GM23338 (cell line): ENCODE data around the gene U2SURP. TPM values are rescaled to one million over a fixed set of nuclear protein-coding genes. Genes with fewer than 3 reads are reported as not detected.

ENCODE experiments used
- ATAC-seq: fragments of 200-7000 bp; cut with Tn5 transposase; 3 replicates; pipeline ENCODE4 v1.9.1; 2020
- DNase-seq: peaks from one replicate; pipeline ENCODE4 v3.0.0-alpha.2; 2015; ENCODE audit warnings: low spot score
- H2AFZ ChIP-seq: fragments of 200-600 bp; sonication (generic); 2 replicates; pipeline ENCODE4 v1.8.0; 2016; ENCODE audit warnings: antibody characterized with exemption, mild to moderate bottlenecking, moderate library complexity
- H3F3A ChIP-seq: fragments of 200-600 bp; sonication (generic); replicated peaks from 2 replicates; pipeline ENCODE4 v1.8.0; 2017; ENCODE audit warnings: antibody characterized with exemption, mixed run types, low read depth
- H3K27ac ChIP-seq: fragments of 200-600 bp; sonication (generic); 2 replicates; pipeline ENCODE4 v1.6.1; 2016; ENCODE audit warnings: low read depth
- H3K27me3 ChIP-seq: fragments of 200-600 bp; sonication (generic); 2 replicates; pipeline ENCODE4 v1.8.0; 2016; ENCODE audit warnings: mild to moderate bottlenecking, mixed run types, moderate library complexity; ENCODE audit not compliant: insufficient read depth
- H3K36me3 ChIP-seq: fragments of 200-600 bp; sonication (generic); 2 replicates; pipeline ENCODE4 v1.8.0; 2016; ENCODE audit warnings: mild to moderate bottlenecking; ENCODE audit not compliant: insufficient read depth
- H3K4me1 ChIP-seq: fragments of 200-600 bp; sonication (generic); 2 replicates; pipeline ENCODE4 v1.8.0; 2016; ENCODE audit warnings: mild to moderate bottlenecking, moderate library complexity; ENCODE audit not compliant: insufficient read depth
- H3K4me2 ChIP-seq: fragments of 200-600 bp; sonication (generic); 2 replicates; pipeline ENCODE4 v1.7.1; 2017; ENCODE audit warnings: mixed run types
- H3K4me3 ChIP-seq: fragments of 200-600 bp; sonication (generic); 2 replicates; pipeline ENCODE4 v1.6.1; 2016; ENCODE audit warnings: mixed run types
- H3K79me2 ChIP-seq: fragments of 200-600 bp; sonication (generic); replicated peaks from 2 replicates; pipeline ENCODE4 v1.8.0; 2017; ENCODE audit warnings: mild to moderate bottlenecking; ENCODE audit not compliant: insufficient read depth
- H3K9me2 ChIP-seq: fragments of 200-600 bp; sonication (generic); 2 replicates; pipeline ENCODE4 v1.8.0; 2017; ENCODE audit not compliant: insufficient read depth
- H4K20me1 ChIP-seq: fragments of 200-600 bp; sonication (generic); replicated peaks from 2 replicates; pipeline ENCODE4 v1.8.0; 2017; ENCODE audit warnings: mild to moderate bottlenecking; ENCODE audit not compliant: insufficient read depth
- H3K27ac Mint-ChIP-seq: 2 replicates; pipeline ENCODE4 v1.8.0; 2020; ENCODE audit warnings: inconsistent platforms, mild to moderate bottlenecking, moderate library complexity, mixed read lengths
- H3K27me3 Mint-ChIP-seq: 3 replicates; pipeline ENCODE4 v1.8.0; 2022; ENCODE audit warnings: low read depth, mild to moderate bottlenecking, moderate library complexity, mixed read lengths, inconsistent platforms; ENCODE audit not compliant: insufficient read depth, poor library complexity
- H3K36me3 Mint-ChIP-seq: 3 replicates; pipeline ENCODE4 v1.8.0; 2021; ENCODE audit warnings: low read depth, mild to moderate bottlenecking, inconsistent platforms, moderate library complexity, mixed read lengths
- H3K4me1 Mint-ChIP-seq: 3 replicates; pipeline ENCODE4 v1.8.0; 2020; ENCODE audit warnings: mild to moderate bottlenecking, inconsistent platforms, mixed read lengths
- H3K4me3 Mint-ChIP-seq: 3 replicates; pipeline ENCODE4 v1.8.0; 2021; ENCODE audit warnings: moderate library complexity, mild to moderate bottlenecking, inconsistent platforms, mixed read lengths
- H3K9me3 Mint-ChIP-seq: 3 replicates; pipeline ENCODE4 v1.8.0; 2020; ENCODE audit warnings: moderate library complexity, mild to moderate bottlenecking, inconsistent platforms, mixed read lengths
- CREB1 ChIP-seq: fragments of 250-450 bp; sonication (Bioruptor Pico); IDR thresholded peaks from 2 replicates; pipeline ENCODE4 v1.5.0; 2020; ENCODE audit warnings: low read depth, mild to moderate bottlenecking, moderate library complexity
- CTCF ChIP-seq, 2 experiments: fragments of 200-600 bp in 1 of 2; sonication (generic) in 1 of 2; conservative IDR thresholded peaks; 2 replicates each; pipeline versions ENCODE4 v1.5.1 to v1.6.1; 2016 to 2017; ENCODE audit warnings: antibody characterized with exemption in 2 of 2, low read depth in 2 of 2, mild to moderate bottlenecking in 2 of 2, moderate library complexity in 1 of 2
- ETS1 ChIP-seq: IDR thresholded peaks from 2 replicates; pipeline ENCODE4 v1.6.1; 2016; ENCODE audit warnings: antibody characterized with exemption
- EZH2 ChIP-seq: fragments of 200-600 bp; sonication (generic); IDR thresholded peaks from one replicate; pipeline ENCODE4 v1.8.0; 2017; ENCODE audit warnings: antibody characterized with exemption, mild to moderate bottlenecking, low read depth; ENCODE audit not compliant: unreplicated experiment
- EZH2phosphoT487 ChIP-seq: fragments of 200-600 bp; sonication (generic); IDR thresholded peaks from one replicate; pipeline ENCODE4 v1.8.1; 2018; ENCODE audit warnings: antibody characterized with exemption; ENCODE audit not compliant: unreplicated experiment
- JUNB ChIP-seq: IDR thresholded peaks from one replicate; pipeline ENCODE4 v1.6.1; 2016; ENCODE audit warnings: antibody characterized with exemption; ENCODE audit not compliant: unreplicated experiment
- NANOG ChIP-seq: IDR thresholded peaks from 2 replicates; pipeline ENCODE4 v1.6.1; 2016; ENCODE audit warnings: antibody characterized with exemption, borderline replicate concordance
- POLR2AphosphoS5 ChIP-seq: IDR thresholded peaks from 2 replicates; pipeline ENCODE4 v1.6.1; 2016; ENCODE audit warnings: antibody characterized with exemption, low read depth
- REST ChIP-seq: IDR thresholded peaks from one replicate; pipeline ENCODE4 v1.6.1; 2018; ENCODE audit warnings: antibody characterized with exemption; ENCODE audit not compliant: unreplicated experiment
- STAT1 ChIP-seq: IDR thresholded peaks from one replicate; pipeline ENCODE4 v1.6.1; 2016; ENCODE audit warnings: antibody characterized with exemption; ENCODE audit not compliant: unreplicated experiment
- ZNF114 ChIP-seq: fragments of 250-450 bp; sonication (Bioruptor Pico); IDR thresholded peaks from 2 replicates; pipeline ENCODE4 v1.5.0; 2020; ENCODE audit warnings: mild to moderate bottlenecking, moderate library complexity
- ZNF331 ChIP-seq: fragments of 250-450 bp; sonication (Bioruptor Pico); IDR thresholded peaks from 2 replicates; pipeline ENCODE4 v1.5.0; 2020; ENCODE audit warnings: low read depth, mild to moderate bottlenecking, moderate library complexity
- ZNF462 ChIP-seq: fragments of 250-450 bp; sonication (Bioruptor Pico); IDR thresholded peaks from 2 replicates; pipeline ENCODE4 v1.5.0; 2020; ENCODE audit warnings: mild to moderate bottlenecking, moderate library complexity
- polyA plus RNA-seq: library from polyadenylated mRNA; unstranded; fragments of >200 nt; fragmentation: Nextera tagmentation; extraction: Ambion mirVana; gene quantifications from 2 replicates; pipeline ENCODE4 v1.2.1, GENCODE V29; 2016
- total RNA-seq: library from RNA; depleted of rRNA; stranded (reverse); fragments of >200 nt; shearing (Covaris generic); gene quantifications from 2 replicates; pipeline ENCODE4 v1.2.3, GENCODE V29; 2014

Gene U2SURP
- total and polyA plus RNA-seq, 2 experiments from 2014 or later: 116 to 372 TPM

GRCh38 chr3:142998439-142998838 lies 2.9 kb upstream of the U2SURP start:
- peaks cover 10% of the 10 kb centered on the region for H3K4me1 ChIP-seq
- H3K9me3 Mint-ChIP-seq: no peaks in the 10 kb centered on the region
- H3F3A ChIP-seq: 0 out of 2 replicates have a peak, but pooled peaks cover 4% of the 10 kb centered on the region
- ATAC-seq (no peak), DNase-seq (no peak)
- H3K4me2 ChIP-seq: no peak overlapping the region
- no peak overlapping the region for H3K4me3 ChIP-seq
- peaks cover 21% of the 10 kb centered on the region for H3K4me1 Mint-ChIP-seq
- H2AFZ ChIP-seq: no peak overlapping the region
- TF ChIP-seq CTCF (conservative IDR thresholded peaks at IDR 0.05; ENCODE audit: low read depth in 2 of 2): no peak
- TF ChIP-seq ETS1: no peak
- no peak for TF ChIP-seq ZNF462 (CRISPR knock-in tag)
- TF ChIP-seq REST: no peak
- no peak for TF ChIP-seq ZNF114 (CRISPR knock-in tag)
- no peak for TF ChIP-seq ZNF331 (CRISPR knock-in tag)
- no peak for TF ChIP-seq EZH2phosphoT487
- TF ChIP-seq CREB1: no peak
- no peak for TF ChIP-seq NANOG
- TF ChIP-seq EZH2: no peak
- TF ChIP-seq POLR2AphosphoS5: no peak
- TF ChIP-seq JUNB: no peak
- no peak for TF ChIP-seq STAT1
- H3K36me3 Mint-ChIP-seq: no peaks in the 10 kb centered on the region; the same call in 2 of the 3 replicates
- no peaks in the 10 kb centered on the region for H3K9me2 ChIP-seq
- no peaks in the 10 kb centered on the region; the same call in 1 of the 2 replicates for H4K20me1 ChIP-seq
- H3K27ac ChIP-seq: no peak overlapping the region
- no peaks in the 10 kb centered on the region for H3K27me3 ChIP-seq
- H3K27me3 Mint-ChIP-seq: peaks cover 11% of the 10 kb centered on the region
- no peak overlapping the region for H3K27ac Mint-ChIP-seq
- H3K36me3 ChIP-seq: no peaks in the 10 kb centered on the region
- H3K4me3 Mint-ChIP-seq: no peak overlapping the region
- H3K79me2 ChIP-seq: peaks cover 23% of the 10 kb centered on the region
